Endothelial cell of umbilical vein (primary cell): ENCODE measurements around the gene FOXP1. TPM values are rescaled to one million over a fixed set of nuclear protein-coding genes. Genes with fewer than 3 reads are reported as not detected.

ENCODE experiments used
- BruUV-seq: library from RNA; stranded (reverse); fragments of 400-500 nt; replicated peaks from 2 replicates; lab custom pipeline; 2021; lab: Mats Ljungman, UMichigan
- CTCF ChIA-PET: fragments of 300-600, 350-600 bp; sonication (Branson Sonifier 250); formaldehyde crosslinking; loops from one replicate; lab custom pipeline; 2021; ENCODE audit warnings: antibody characterized with exemption, inconsistent platforms; lab: Charles Lee
- POLR2A ChIA-PET: fragments of 300-600, 350-600 bp; sonication (Branson Sonifier 250); formaldehyde crosslinking; loops from one replicate; lab custom pipeline; 2021; ENCODE audit warnings: antibody characterized with exemption, inconsistent platforms; lab: Charles Lee
- DNase-seq: peaks from one replicate; pipeline ENCODE4 v3.0.0-alpha.2; 2011; ENCODE audit warnings: low read depth, low spot score
- FAIRE-seq: peaks from 2 replicates; lab custom pipeline; 2011; peaks lifted over from hg19 to GRCh38; lab: Jason Lieb, UNC
- H2AFZ ChIP-seq: 2 replicates; pipeline ENCODE4 v1.6.0; 2012; ENCODE audit warnings: low read depth, low read length, control low read depth, inconsistent platforms
- H3K27ac ChIP-seq: 2 replicates; pipeline ENCODE4 v1.5.1; 2011; ENCODE audit warnings: low read depth, mild to moderate bottlenecking, control low read depth, low read length, moderate library complexity; ENCODE audit not compliant: insufficient read depth
- H3K27me3 ChIP-seq, 2 experiments: 2 replicates each; pipeline versions ENCODE4 v1.6.0 to v1.6.1; 2011; ENCODE audit warnings: low read length in 2 of 2, mixed read lengths in 1 of 2; ENCODE audit not compliant: control insufficient read depth in 2 of 2, insufficient read depth in 2 of 2
- H3K36me3 ChIP-seq, 2 experiments: 2 replicates in 1 of 2; 3 replicates in 1 of 2; pipeline ENCODE4 v1.5.1; 2011; ENCODE audit warnings: low read length in 2 of 2, mild to moderate bottlenecking in 1 of 2, moderate library complexity in 1 of 2; ENCODE audit not compliant: control insufficient read depth in 2 of 2, insufficient read depth in 2 of 2; ENCODE audit errors: extremely low read depth in 1 of 2
- H3K4me1 ChIP-seq: 3 replicates; pipeline ENCODE4 v1.5.1; 2011; ENCODE audit warnings: mild to moderate bottlenecking, low read length; ENCODE audit not compliant: control insufficient read depth, insufficient read depth; ENCODE audit errors: extremely low read depth
- H3K4me2 ChIP-seq: 2 replicates; pipeline ENCODE4 v1.6.1; 2011; ENCODE audit warnings: low read length, control low read depth, mixed read lengths; ENCODE audit not compliant: insufficient read depth
- H3K4me3 ChIP-seq, 3 experiments: fragments of 200-600 bp in 1 of 3; sonication (generic), shearing (Covaris generic) in 1 of 3; replicated peaks in 1 of 3; 2 replicates each; pipeline ENCODE4 v1.5.1; 2011 to 2016; ENCODE audit warnings: control low read depth in 3 of 3, low read length in 3 of 3, mild to moderate bottlenecking in 2 of 3, inconsistent platforms in 1 of 3, low read depth in 1 of 3, moderate library complexity in 1 of 3; ENCODE audit not compliant: insufficient read depth in 1 of 3
- H3K79me2 ChIP-seq: 2 replicates; pipeline ENCODE4 v1.6.0; 2012; ENCODE audit warnings: low read length, inconsistent platforms; ENCODE audit not compliant: control insufficient read depth, insufficient read depth
- H3K9ac ChIP-seq: replicated peaks from 2 replicates; pipeline ENCODE3; 2011; ENCODE audit warnings: low read length, control low read depth; ENCODE audit not compliant: insufficient read depth; ENCODE audit errors: extremely low read depth
- H3K9me1 ChIP-seq: replicated peaks from 3 replicates; pipeline ENCODE4 v1.6.0; 2011; ENCODE audit warnings: mild to moderate bottlenecking, low read length; ENCODE audit not compliant: control insufficient read depth, insufficient read depth; ENCODE audit errors: extremely low read depth
- H3K9me3 ChIP-seq: replicated peaks from 2 replicates; pipeline ENCODE4 v1.5.1; 2012; ENCODE audit warnings: low read length, inconsistent platforms; ENCODE audit not compliant: control insufficient read depth, insufficient read depth
- H4K20me1 ChIP-seq: replicated peaks from 2 replicates; pipeline ENCODE3; 2011; ENCODE audit warnings: mild to moderate bottlenecking, low read length; ENCODE audit not compliant: control insufficient read depth, insufficient read depth; ENCODE audit errors: extremely low read depth
- CTCF ChIP-seq, 2 donors: IDR thresholded peaks; 1 replicate in 1 of 2; 2 replicates in 1 of 2; pipeline ENCODE4 v1.5.1; 2011; ENCODE audit warnings: low read length in 2 of 2, mild to moderate bottlenecking in 2 of 2, moderate library complexity in 2 of 2, control low read depth in 1 of 2, inconsistent platforms in 1 of 2, low read depth in 1 of 2; ENCODE audit not compliant: insufficient read depth in 1 of 2; ENCODE audit errors: extremely low read depth in 1 of 2
- EZH2 ChIP-seq: IDR thresholded peaks from 2 replicates; pipeline ENCODE4 v1.6.1; 2012; ENCODE audit warnings: borderline replicate concordance, low read depth, mild to moderate bottlenecking, moderate library complexity, low read length, inconsistent platforms; ENCODE audit not compliant: severe bottlenecking
- FOS ChIP-seq: IDR thresholded peaks from 2 replicates; pipeline ENCODE4 v1.6.1; 2011; ENCODE audit warnings: mild to moderate bottlenecking, low read length, moderate library complexity, borderline replicate concordance; ENCODE audit not compliant: insufficient read depth
- GATA2 ChIP-seq: IDR thresholded peaks from 2 replicates; pipeline ENCODE4 v1.7.0; 2011; ENCODE audit warnings: low read depth, mild to moderate bottlenecking, moderate library complexity, mixed read lengths, low read length; ENCODE audit not compliant: insufficient read length, insufficient read depth
- JUN ChIP-seq: IDR thresholded peaks from 2 replicates; pipeline ENCODE4 v1.6.1; 2011; ENCODE audit warnings: borderline replicate concordance, low read depth; ENCODE audit not compliant: insufficient read length, insufficient read depth
- MAX ChIP-seq: IDR thresholded peaks from 2 replicates; pipeline ENCODE4 v1.6.1; 2011; ENCODE audit not compliant: insufficient read depth, insufficient read length
- MYC ChIP-seq: IDR thresholded peaks from one replicate; pipeline ENCODE4 v1.6.1; 2011; ENCODE audit warnings: mild to moderate bottlenecking, low read depth, low read length
- POLR2A ChIP-seq: IDR thresholded peaks from 2 replicates; pipeline ENCODE4 v1.6.1; 2012; ENCODE audit warnings: low read depth, mild to moderate bottlenecking, control low read depth, low read length
- POLR2AphosphoS5 ChIP-seq: IDR thresholded peaks from 2 replicates; pipeline ENCODE4 v1.6.1; 2012; ENCODE audit warnings: low read depth, mild to moderate bottlenecking, control low read depth, low read length, moderate library complexity; ENCODE audit not compliant: insufficient read depth
- dilution Hi-C: fragments of 300-500 bp; cut with MboI; formaldehyde crosslinking; loops from one replicate; pipeline ENCODE4 v1.15.0; 2019; ENCODE audit warnings: low sequenced_read_pairs; ENCODE audit not compliant: extremely low pct_ligation_motif_present
- intact Hi-C: fragments of 100-400 bp; cut with micrococcal nuclease; formaldehyde crosslinking; loops from one replicate; pipeline ENCODE4 v1.10.0; 2022
- polyA plus RNA-seq, 4 experiments: library from polyadenylated mRNA; depleted of rRNA in 3 of 4; stranded (reverse) in 3 of 4; unstranded in 1 of 4; fragments of >200 nt; gene quantifications; 2 replicates each; pipeline versions ENCODE4 v1.2.1 to v1.2.3, GENCODE V29; 2011 to 2012; ENCODE audit warnings: missing spikeins in 1 of 4
- total RNA-seq: library from RNA; stranded (reverse); gene quantifications from 2 replicates; pipeline ENCODE4 v1.2.3, GENCODE V29; 2021

The FOXP1 gene
- total and polyA plus RNA-seq, 2 donors (not counting 3 experiments of a cell fraction or from before 2014, with no cell fraction given) = 41.0 to 107 TPM

GRCh38 chr3:71214016-71214415, 369.5 kb downstream of the FOXP1 start:
- intact Hi-C loops (no loop called here), dilution Hi-C loops (no loop called here)
- Histone ChIP-seq H3K4me2 (no peak overlapping the region), H3K9me1 (no peaks in the 10 kb centered on the region), H3K36me3 (no peaks in the 10 kb centered on the region), H3K4me3 (no peak overlapping the region), H4K20me1 (no peaks in the 10 kb centered on the region), H3K9ac (no peak overlapping the region), H2AFZ (no peak overlapping the region), H3K9me3 (no peaks in the 10 kb centered on the region), H3K27ac (no peak overlapping the region), H3K27me3 (no peaks in the 10 kb centered on the region), H3K79me2 (no peaks in the 10 kb centered on the region), H3K4me1 (no peaks in the 10 kb centered on the region)
- FAIRE-seq (no peak), DNase-seq (no peak)
- no TSS peak for BruUV-seq
- POLR2A ChIA-PET = no interaction called here
- TF ChIP-seq MAX (no peak), EZH2 (no peak), JUN (no peak), POLR2A (no peak), POLR2AphosphoS5 (no peak), CTCF (IDR thresholded peaks at IDR 0.05; ENCODE audit: extremely low read depth in 1 of 2, insufficient read depth in 1 of 2, low read depth in 1 of 2, low read length in 2 of 2) (no peak), MYC (no peak), FOS (no peak), GATA2 (no peak)
- CTCF ChIA-PET = no interaction called here
